ENCODE results near the gene DGKB. TPM values are rescaled to one million over a fixed set of nuclear protein-coding genes. Genes with fewer than 3 reads are reported as not detected.
A peak's percentile ranks its signal among the peaks of the same experiment; 100 is the strongest.

The DGKB gene
- total and polyA plus RNA-seq, 8 donors, result 0.20 to 260 (median 3.2) TPM; not detected in 4

DNA sequence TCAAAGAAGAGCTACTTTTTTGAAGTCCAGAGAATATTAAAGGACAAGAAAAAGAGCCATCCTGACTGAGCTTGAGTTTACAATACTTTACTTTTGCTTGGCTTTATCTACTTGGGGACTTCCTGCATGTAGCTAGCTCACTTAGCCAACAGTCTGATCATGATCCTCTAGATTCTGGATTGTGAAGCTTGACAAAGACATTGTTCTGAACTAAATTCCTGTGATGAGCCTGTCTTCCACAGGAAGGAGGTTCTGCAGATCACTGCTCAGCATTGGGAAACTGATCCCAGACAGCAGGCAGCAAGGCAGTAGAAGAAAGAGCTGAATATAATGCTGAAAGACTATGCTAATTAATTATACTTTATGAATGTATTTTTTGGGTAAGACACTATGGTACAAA, 296.4 kb downstream of the DGKB start:
- DNase-seq, result no peak
- Histone ChIP-seq H3K27ac (no peak overlapping the region), H3K4me1 (no peaks in the 10 kb centered on the region), H3K4me3 (no peak overlapping the region), H3K36me3 (no peaks in the 10 kb centered on the region), H3K27me3 (no peaks in the 10 kb centered on the region), H3K9me3 (no peaks in the 10 kb centered on the region)
- intact Hi-C loops (cut with DNase I; ENCODE audit: low total_unique reads), result no loop called here
- TF ChIP-seq POLR2AphosphoS5 (IDR thresholded peaks at IDR 0.05) (no peak), POLR2A (IDR thresholded peaks at IDR 0.05) (no peak), EP300 (IDR thresholded peaks at IDR 0.05) (no peak)
- TF ChIP-seq, protein P1, sequence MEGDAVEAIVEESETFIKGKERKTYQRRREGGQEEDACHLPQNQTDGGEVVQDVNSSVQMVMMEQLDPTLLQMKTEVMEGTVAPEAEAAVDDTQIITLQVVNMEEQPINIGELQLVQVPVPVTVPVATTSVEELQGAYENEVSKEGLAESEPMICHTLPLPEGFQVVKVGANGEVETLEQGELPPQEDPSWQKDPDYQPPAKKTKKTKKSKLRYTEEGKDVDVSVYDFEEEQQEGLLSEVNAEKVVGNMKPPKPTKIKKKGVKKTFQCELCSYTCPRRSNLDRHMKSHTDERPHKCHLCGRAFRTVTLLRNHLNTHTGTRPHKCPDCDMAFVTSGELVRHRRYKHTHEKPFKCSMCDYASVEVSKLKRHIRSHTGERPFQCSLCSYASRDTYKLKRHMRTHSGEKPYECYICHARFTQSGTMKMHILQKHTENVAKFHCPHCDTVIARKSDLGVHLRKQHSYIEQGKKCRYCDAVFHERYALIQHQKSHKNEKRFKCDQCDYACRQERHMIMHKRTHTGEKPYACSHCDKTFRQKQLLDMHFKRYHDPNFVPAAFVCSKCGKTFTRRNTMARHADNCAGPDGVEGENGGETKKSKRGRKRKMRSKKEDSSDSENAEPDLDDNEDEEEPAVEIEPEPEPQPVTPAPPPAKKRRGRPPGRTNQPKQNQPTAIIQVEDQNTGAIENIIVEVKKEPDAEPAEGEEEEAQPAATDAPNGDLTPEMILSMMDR (IDR thresholded peaks at IDR 0.05), result no peak

DNA sequence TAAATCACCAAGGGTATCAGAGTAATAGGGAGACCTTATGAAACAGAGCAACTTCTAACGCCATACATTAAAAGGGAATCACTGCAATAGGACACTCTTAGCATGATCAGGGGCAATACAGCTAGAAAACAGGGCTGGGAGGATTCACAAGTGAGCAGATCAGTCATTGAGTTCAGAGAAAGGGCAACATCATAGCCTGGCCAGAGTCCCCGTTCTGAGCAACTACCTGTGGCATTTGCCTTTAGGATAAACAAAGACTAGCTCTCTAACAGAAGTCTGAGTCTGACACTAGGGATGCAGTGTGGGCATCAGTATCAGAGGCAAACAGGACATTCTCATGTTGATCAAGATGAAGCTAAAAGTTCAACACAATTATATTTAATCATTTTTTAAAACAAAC, 297.9 kb downstream of the DGKB start:
- intact Hi-C loops (cut with DNase I; ENCODE audit: low total_unique reads), result no loop called here
- no peaks in the 10 kb centered on the region for H3K9me3 ChIP-seq
- DNase-seq, result no peak
- no peak overlapping the region for H3K4me3 ChIP-seq
- H3K27me3 ChIP-seq, result no peaks in the 10 kb centered on the region
- 45 to 60% (median 53%) methylated on average over 2 of the region's 2 CpGs for WGBS, 5 donors
- TF ChIP-seq POLR2AphosphoS5 (IDR thresholded peaks at IDR 0.05) (no peak), EP300 (IDR thresholded peaks at IDR 0.05) (no peak), POLR2A (IDR thresholded peaks at IDR 0.05) (no peak)
- TF ChIP-seq, protein P1 (IDR thresholded peaks at IDR 0.05), result no peak
- H3K27ac ChIP-seq, result no peak overlapping the region
- H3K4me1 ChIP-seq, result no peaks in the 10 kb centered on the region
- no peaks in the 10 kb centered on the region for H3K36me3 ChIP-seq

DNA sequence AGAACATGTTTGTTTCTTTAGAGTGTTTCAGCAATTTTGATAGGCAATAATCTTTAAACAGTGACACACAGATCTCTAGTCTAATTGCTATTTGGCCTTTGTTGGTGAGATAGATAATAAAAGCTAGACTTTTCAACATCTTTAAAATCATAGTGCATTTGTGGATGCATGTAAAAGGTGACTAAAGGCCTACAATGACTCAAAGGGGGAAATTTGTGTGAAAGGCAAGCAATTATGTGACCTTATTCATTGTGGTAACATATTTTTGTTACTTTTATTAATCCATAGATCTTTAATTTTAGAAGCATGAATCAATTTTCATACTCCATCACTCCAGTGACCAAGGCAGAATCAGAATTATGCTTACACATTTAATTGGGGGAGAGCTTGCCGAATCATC, 299.7 kb downstream of the DGKB start:
- H3K4me3 ChIP-seq, result no peak overlapping the region
- H3K9me3 ChIP-seq, result no peaks in the 10 kb centered on the region
- no peaks in the 10 kb centered on the region for H3K4me1 ChIP-seq
- TF ChIP-seq POLR2A (IDR thresholded peaks at IDR 0.05) (no peak), POLR2AphosphoS5 (IDR thresholded peaks at IDR 0.05) (no peak), EP300 (IDR thresholded peaks at IDR 0.05) (no peak)
- DNase-seq, result no peak
- no peaks in the 10 kb centered on the region for H3K27me3 ChIP-seq
- 85 to 98% (median 93%) methylated on average over 1 of the region's 1 CpG for WGBS, 5 donors
- no peak overlapping the region for H3K27ac ChIP-seq
- intact Hi-C loops (cut with DNase I; ENCODE audit: low total_unique reads), result no loop called here
- H3K36me3 ChIP-seq, result no peaks in the 10 kb centered on the region

DNA sequence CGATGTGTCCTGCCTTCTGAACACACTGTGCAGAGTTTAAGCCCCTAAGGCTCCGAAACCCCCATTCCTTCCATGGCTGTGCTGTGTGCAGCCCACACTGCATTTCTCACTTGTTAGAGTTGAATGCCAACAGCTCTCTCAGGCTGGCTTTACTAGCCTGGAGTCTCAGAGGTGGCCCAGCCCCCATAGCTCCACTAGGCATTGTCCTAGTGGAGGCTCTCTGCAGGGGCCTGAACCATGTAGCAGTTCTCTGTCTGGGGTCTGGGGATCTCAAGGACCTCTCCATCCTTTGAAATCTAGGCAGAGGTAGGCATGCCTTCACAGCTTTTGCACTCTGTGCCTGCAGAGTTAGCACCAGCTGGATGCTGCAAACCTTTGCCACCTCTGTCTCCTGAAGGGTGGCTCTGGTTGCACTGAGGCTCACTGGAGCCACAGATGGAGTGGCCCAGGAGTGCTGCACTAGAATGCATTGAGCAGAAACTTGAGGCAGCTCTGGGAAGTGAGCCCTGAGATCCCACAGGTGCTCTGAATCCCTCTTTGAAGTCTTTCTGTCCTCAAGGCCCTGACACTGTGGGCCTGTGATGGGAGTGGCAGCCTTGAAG, 301.7 kb downstream of the DGKB start:
- intact Hi-C loops (cut with DNase I; ENCODE audit: low total_unique reads), result no loop called here
- TF ChIP-seq POLR2A (IDR thresholded peaks at IDR 0.05), result no peak
- no peak for TF ChIP-seq POLR2AphosphoS5 (IDR thresholded peaks at IDR 0.05)
- TF ChIP-seq EP300 (IDR thresholded peaks at IDR 0.05), result no peak
- TF ChIP-seq, protein P1 (IDR thresholded peaks at IDR 0.05), result no peak
- Histone ChIP-seq H3K27me3 (no peaks in the 10 kb centered on the region), H3K27ac (no peak overlapping the region), H3K4me3 (no peak overlapping the region), H3K9me3 (no peaks in the 10 kb centered on the region), H3K36me3 (no peaks in the 10 kb centered on the region), H3K4me1 (no peaks in the 10 kb centered on the region)
- WGBS, 5 donors, result 86 to 95% (median 94%) methylated on average over 2 of the region's 2 CpGs
- no peak for DNase-seq

DNA sequence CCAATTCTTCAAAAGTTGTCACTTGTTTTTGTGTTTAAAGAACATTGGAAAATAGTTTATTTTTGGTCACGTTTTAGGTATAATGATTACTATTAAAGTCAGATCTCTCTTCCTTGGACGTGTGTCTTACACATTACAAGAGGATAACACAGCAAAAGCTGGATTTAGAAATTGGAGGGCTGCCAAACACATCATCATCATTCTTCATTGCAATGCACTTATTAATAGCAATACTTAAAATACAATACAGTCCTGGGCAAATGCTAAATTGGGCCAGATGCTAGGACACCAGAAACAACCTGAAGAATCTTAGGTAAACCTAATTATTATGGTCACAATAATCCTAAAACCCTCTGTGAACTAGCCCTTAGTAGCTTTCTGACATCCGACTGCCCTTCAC, 303.6 kb downstream of the DGKB start:
- no peaks in the 10 kb centered on the region for H3K9me3 ChIP-seq
- 51 to 56% (median 54%) methylated on average over 3 of the region's 3 CpGs for WGBS, 5 donors
- H3K4me1 ChIP-seq, result no peaks in the 10 kb centered on the region
- no peak overlapping the region for H3K27ac ChIP-seq
- intact Hi-C loops (cut with DNase I; ENCODE audit: low total_unique reads), result no loop called here
- DNase-seq, result peak in 1 of 2 donors; percentile 12
- H3K36me3 ChIP-seq, result no peaks in the 10 kb centered on the region
- TF ChIP-seq, protein P1 (IDR thresholded peaks at IDR 0.05), result no peak
- TF ChIP-seq POLR2AphosphoS5 (IDR thresholded peaks at IDR 0.05), result no peak
- TF ChIP-seq EP300 (IDR thresholded peaks at IDR 0.05), result no peak
- TF ChIP-seq POLR2A (IDR thresholded peaks at IDR 0.05), result no peak
- no peak overlapping the region for H3K4me3 ChIP-seq
- H3K27me3 ChIP-seq, result no peaks in the 10 kb centered on the region

Measured in stomach (tissue), 9 donors.